Stimulated activated CD4-positive, alpha-beta T cell treated with anti-CD3 and anti-CD28 coated beads, Interleukin-1b, Interleukin-23, amount 100 ng/mL, for 1 hour (primary cell): ENCODE results near the gene RGR.

Experiments
- DNase-seq, 2 donors: peaks; one replicate each; pipeline ENCODE4 v3.0.0-alpha.2; 2020; ENCODE audit warnings: low read depth in 2 of 2

Gene RGR

GRCh38 chr10:84296091-84296981, 51.5 kb downstream of the RGR start:
- no peak for DNase-seq

- no peak for DNase-seq
Observed at GRCh38 chr10:84298057-84298456, 53.2 kb downstream of the RGR start.

GRCh38 chr10:84302223-84302622, 57.4 kb downstream of the RGR start:
- DNase-seq: no peak

GRCh38 chr10:84306751-84307384, 62.0 kb downstream of the RGR start:
- DNase-seq: no peak

GRCh38 chr10:84308021-84308420, 63.2 kb downstream of the RGR start:
- no peak for DNase-seq

GRCh38 chr10:84308481-84309304, 63.8 kb downstream of the RGR start:
- no peak for DNase-seq
